Prostate gland (tissue), 2 donors: Measurements from ENCODE around the gene MPZL3. TPM values are rescaled to one million over a fixed set of nuclear protein-coding genes. Genes with fewer than 3 reads are reported as not detected.

Experiments used
- DNase-seq: peaks from one replicate; pipeline ENCODE4 v3.0.0-alpha.2; 2019; ENCODE audit warnings: low spot score
- H3K27ac ChIP-seq, 2 donors: fragments of 200-600 bp; sonication (generic); 2 replicates each; pipeline ENCODE4 v1.5.1; 2017 to 2019
- H3K27me3 ChIP-seq: fragments of 200-600 bp; sonication (generic); replicated peaks from 2 replicates; pipeline ENCODE4 v1.5.1; 2019; ENCODE audit not compliant: insufficient read depth
- H3K36me3 ChIP-seq, 2 donors: fragments of 200-600 bp; sonication (generic); 1 replicate in 1 of 2; 2 replicates in 1 of 2; pipeline versions ENCODE4 v1.5.1 to v1.8.1; 2017 to 2019
- H3K4me1 ChIP-seq: fragments of 200-600 bp; sonication (generic); replicated peaks from 2 replicates; pipeline ENCODE4 v1.5.1; 2019
- H3K4me3 ChIP-seq, 2 donors: fragments of 200-600 bp; sonication (generic); 2 replicates each; pipeline ENCODE4 v1.5.1; 2017 to 2019
- H3K9me3 ChIP-seq: fragments of 200-600 bp; sonication (generic); 2 replicates; pipeline ENCODE4 v1.5.1; 2017
- POLR2A ChIP-seq: fragments of 450-650 bp; IDR thresholded peaks from one replicate; pipeline ENCODE4 v1.6.1; 2016; ENCODE audit warnings: antibody characterized with exemption, mild to moderate bottlenecking
- POLR2AphosphoS5 ChIP-seq: sonication (generic); formaldehyde crosslinking; IDR thresholded peaks from one replicate; pipeline ENCODE4 v1.6.1; 2017; ENCODE audit warnings: antibody characterized with exemption
- WGBS: methylation state at CpG from one replicate; pipeline ENCODE4 v1.1.5; 2018; 5-methylcytosine and 5-hydroxymethylcytosine counted together
- intact Hi-C: fragments of 100-400 bp; cut with DNase I; formaldehyde crosslinking; loops from one replicate; pipeline ENCODE4 v1.14.2; 2022
- total RNA-seq, 2 donors: library from RNA; depleted of rRNA; stranded (reverse); fragments of >200 nt; gene quantifications; one replicate each; pipeline ENCODE4 v1.1.0, GENCODE V29; 2016
- TF ChIP-seq, protein P1 (sequence below), 4 experiments: fragments of 200-600 bp in 2 of 4; fragments of 450-650 bp in 2 of 4; sonication (generic) in 2 of 4; IDR thresholded peaks; 1 replicate in 3 of 4; 2 replicates in 1 of 4; pipeline ENCODE4 v1.5.1; 2016 to 2019; ENCODE audit warnings: antibody characterized with exemption in 4 of 4, mild to moderate bottlenecking in 2 of 4, moderate library complexity in 2 of 4

Gene MPZL3
- total RNA-seq, 2 donors from 2014 or later = 6.2 to 13.0 TPM

DNA sequence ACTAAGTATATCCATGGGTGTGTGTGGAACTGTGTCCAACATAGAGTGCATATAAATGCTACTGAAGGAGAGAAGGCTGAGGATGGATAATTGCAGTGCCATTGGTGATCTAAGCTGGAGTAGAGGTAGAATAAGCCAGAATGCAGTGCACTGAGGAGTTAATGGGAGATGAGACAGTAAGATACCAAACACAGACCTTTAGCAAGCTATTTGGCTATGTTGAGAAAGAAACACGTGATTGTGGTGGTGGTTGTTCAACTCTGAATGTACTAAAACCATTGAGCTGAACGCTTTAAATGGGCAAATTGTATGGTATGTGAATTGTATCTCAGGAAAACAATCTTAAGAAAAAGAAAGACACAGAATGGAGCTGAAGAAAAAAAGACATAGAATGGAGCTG is 50.2 kb downstream of the MPZL3 start:
- Histone ChIP-seq H3K27me3 (no peaks in the 10 kb centered on the region), H3K9me3 (no peaks in the 10 kb centered on the region), H3K4me1 (no peaks in the 10 kb centered on the region), H3K27ac (no peak overlapping the region), H3K36me3 (no peaks in the 10 kb centered on the region), H3K4me3 (no peak overlapping the region)
- no peak for TF ChIP-seq POLR2AphosphoS5
- TF ChIP-seq POLR2A = no peak
- TF ChIP-seq, protein P1, sequence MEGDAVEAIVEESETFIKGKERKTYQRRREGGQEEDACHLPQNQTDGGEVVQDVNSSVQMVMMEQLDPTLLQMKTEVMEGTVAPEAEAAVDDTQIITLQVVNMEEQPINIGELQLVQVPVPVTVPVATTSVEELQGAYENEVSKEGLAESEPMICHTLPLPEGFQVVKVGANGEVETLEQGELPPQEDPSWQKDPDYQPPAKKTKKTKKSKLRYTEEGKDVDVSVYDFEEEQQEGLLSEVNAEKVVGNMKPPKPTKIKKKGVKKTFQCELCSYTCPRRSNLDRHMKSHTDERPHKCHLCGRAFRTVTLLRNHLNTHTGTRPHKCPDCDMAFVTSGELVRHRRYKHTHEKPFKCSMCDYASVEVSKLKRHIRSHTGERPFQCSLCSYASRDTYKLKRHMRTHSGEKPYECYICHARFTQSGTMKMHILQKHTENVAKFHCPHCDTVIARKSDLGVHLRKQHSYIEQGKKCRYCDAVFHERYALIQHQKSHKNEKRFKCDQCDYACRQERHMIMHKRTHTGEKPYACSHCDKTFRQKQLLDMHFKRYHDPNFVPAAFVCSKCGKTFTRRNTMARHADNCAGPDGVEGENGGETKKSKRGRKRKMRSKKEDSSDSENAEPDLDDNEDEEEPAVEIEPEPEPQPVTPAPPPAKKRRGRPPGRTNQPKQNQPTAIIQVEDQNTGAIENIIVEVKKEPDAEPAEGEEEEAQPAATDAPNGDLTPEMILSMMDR (IDR thresholded peaks at IDR 0.05) = no peak
- WGBS = 84% methylated on average over 2 of the region's 2 CpGs
- no peak for DNase-seq
- intact Hi-C loops = loop anchor here (5.0 kb wide), 1 partner anchor 150 kb away; no protein-coding TSS in a partner anchor

DNA sequence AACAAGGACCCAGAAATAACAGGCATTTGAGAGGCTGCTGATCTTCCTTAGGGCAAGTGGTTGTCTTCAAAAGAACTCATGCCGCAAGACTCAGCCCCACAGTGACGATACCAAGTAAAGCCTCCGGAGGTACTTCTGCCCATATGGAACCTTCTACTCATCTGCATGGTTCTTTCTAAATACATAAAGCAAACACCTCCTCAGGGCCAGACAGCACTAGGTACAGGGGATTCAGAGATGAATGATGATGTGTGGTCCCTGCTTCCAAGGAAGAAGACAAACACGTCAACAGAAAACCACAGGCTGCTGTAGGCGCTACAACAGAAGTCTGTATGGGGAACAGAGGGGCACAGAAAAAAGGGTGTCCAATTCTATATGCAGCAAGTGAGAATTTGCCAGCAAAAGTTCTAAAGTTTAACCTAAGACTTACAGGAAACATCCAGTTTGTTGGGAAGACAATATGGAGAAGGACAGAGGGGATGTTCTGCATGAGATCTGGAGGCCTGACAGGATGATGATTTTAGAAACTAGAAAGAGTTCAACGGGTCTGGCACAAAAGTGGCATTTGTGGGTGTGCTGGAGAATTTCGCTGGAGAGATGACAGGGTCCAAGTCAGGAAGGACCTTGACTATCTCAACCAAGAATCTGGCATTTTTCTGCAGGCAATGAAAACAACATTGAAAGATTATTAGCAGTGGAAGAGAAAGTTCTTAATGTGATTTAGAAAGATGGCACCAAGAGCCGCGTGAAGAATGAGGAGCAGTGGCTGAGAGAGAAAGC is 51.1 kb downstream of the MPZL3 start:
- no peak overlapping the region for H3K27ac ChIP-seq
- WGBS = 88% methylated on average over 9 of the region's 9 CpGs
- intact Hi-C loops = loop anchor here (5.0 kb wide), 1 partner anchor 151 kb away; no protein-coding TSS in a partner anchor
- TF ChIP-seq POLR2A (no peak), POLR2AphosphoS5 (no peak)
- TF ChIP-seq, protein P1 (IDR thresholded peaks at IDR 0.05) = no peak
- no peak overlapping the region for H3K4me3 ChIP-seq
- H3K36me3 ChIP-seq = no peaks in the 10 kb centered on the region
- H3K4me1 ChIP-seq = no peaks in the 10 kb centered on the region
- H3K27me3 ChIP-seq = no peaks in the 10 kb centered on the region
- DNase-seq = no peak
- H3K9me3 ChIP-seq = no peaks in the 10 kb centered on the region

DNA sequence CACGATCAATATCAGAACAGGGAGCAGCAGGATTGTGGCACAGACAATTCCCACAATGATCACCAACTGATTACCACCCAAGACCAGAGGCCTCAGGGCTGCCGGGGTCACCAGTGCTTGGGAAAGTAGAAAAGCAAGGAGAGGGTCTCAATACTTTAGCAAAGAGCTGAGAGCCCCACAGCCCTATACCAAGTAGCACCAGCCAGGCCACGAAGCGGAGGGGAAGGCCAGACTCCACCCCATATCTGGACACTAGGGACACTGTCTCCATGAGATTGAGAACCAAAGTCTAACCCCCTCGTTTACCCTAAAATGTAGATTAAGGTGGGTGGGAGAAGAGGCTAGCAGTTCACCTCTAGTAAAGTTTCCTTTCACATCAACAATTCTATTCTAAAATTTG is 51.7 kb downstream of the MPZL3 start:
- 92% methylated on average over 5 of the region's 5 CpGs for WGBS
- no peak for DNase-seq

DNA sequence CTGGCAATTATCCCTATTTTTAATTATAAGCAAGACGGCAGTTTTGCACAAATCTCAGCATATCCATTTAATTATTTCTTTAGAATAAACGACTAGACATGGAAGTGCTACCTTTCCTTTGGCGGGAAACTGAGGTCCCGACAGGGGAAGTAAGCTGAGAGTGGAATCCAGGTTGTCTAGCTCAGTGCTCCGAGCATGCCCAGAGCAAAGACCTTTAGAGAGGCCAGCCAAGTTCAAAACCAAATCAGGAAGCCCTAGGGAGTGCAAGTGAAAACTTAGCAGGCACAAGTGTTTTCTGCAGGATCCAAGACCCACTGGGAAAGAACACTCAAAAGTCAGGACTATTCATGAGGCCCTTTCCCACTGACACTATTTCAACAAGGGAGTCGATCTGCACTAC is 53.0 kb downstream of the MPZL3 start:
- TF ChIP-seq POLR2AphosphoS5 (no peak), POLR2A (no peak)
- TF ChIP-seq, protein P1 (IDR thresholded peaks at IDR 0.05) = no peak
- intact Hi-C loops = loop anchor here (5.0 kb wide), 1 partner anchor 288 kb away; no protein-coding TSS in a partner anchor

More for the DNA sequence above, 51.7 kb downstream of the MPZL3 start:
- Histone ChIP-seq H3K9me3 (no peaks in the 10 kb centered on the region), H3K27ac (no peak overlapping the region), H3K4me1 (no peaks in the 10 kb centered on the region), H3K4me3 (no peak overlapping the region), H3K36me3 (no peaks in the 10 kb centered on the region), H3K27me3 (no peaks in the 10 kb centered on the region)
- TF ChIP-seq, protein P1 (IDR thresholded peaks at IDR 0.05) = no peak
- TF ChIP-seq POLR2A (no peak), POLR2AphosphoS5 (no peak)
- intact Hi-C loops = loop anchor here (5.0 kb wide), 1 partner anchor 152 kb away; no protein-coding TSS in a partner anchor

More for the DNA sequence above, 53.0 kb downstream of the MPZL3 start:
- Histone ChIP-seq H3K4me3 (no peak overlapping the region), H3K9me3 (no peaks in the 10 kb centered on the region), H3K27ac (no peak overlapping the region), H3K4me1 (no peaks in the 10 kb centered on the region), H3K27me3 (no peaks in the 10 kb centered on the region), H3K36me3 (no peaks in the 10 kb centered on the region)
- no peak for DNase-seq
- 88% methylated on average over 6 of the region's 6 CpGs for WGBS
